NCI-H1930 (cell line): ENCODE results near the gene DEAF1.

Experiments
- DNase-seq, 2 experiments: peaks; one replicate each; lab custom pipeline; 2025; lab: John Stamatoyannopoulos, UW

DEAF1 gene

DNA sequence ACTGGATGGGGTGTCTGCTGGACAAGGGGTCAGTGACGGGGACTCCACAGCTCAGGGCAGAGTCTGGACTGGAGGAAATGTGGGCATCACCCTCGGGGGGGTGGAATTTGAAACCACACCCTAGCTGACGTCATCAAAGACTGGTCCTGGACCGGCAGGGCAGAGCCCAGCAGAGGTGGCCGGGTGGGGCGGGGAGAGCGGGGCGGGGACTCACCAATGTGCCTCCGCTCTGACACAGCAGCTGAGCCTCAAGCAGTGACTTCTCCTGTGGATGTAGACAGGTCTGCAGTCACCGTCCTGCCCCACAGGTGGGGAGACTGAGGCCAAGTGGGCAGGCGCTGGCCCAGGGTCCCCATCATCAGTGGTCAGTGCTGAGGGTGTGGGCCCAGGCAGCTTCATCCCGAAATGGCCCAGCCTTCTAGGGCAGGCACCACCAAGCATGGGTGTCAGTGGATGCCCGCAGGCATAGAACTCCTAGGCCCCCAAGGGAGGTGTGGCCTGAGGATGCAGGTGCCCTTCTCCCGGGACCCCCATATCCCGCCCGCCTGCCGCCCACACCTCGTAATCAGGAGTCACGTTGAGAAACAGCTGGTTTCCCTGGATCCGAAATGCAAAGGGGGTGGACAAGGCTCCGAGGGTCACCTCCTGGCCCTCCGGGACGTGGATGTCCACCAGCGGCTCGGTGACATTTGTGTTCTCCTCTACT is 70.9 kb downstream of the DEAF1 start:
- DNase-seq: no peak

DNA sequence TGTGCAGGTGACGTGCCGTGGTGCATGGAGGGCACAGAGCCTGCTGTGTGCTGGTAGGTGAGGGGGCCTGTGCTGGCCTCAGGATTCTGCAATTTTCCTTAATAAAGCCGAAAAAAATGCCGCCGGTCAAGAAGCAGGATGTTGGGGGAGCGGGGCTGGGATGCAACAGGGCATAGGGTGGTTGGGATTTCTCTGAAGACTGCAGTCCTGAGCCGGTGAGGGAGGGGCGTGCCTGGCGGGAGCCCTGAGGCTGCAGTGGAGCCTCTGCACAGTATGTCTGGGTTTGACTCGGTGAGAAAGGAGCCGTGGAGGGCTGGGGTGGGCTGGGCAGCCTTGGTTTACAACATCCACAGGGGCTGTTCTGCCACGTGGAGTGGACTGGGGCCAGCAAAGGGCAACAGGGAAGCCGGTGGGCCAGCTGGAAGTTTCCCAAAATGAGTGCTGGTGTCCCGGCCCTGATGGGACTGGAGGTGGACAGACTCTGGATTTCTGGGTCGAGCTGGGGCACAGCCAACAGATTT is 71.6 kb downstream of the DEAF1 start:
- DNase-seq: no peak

DNA sequence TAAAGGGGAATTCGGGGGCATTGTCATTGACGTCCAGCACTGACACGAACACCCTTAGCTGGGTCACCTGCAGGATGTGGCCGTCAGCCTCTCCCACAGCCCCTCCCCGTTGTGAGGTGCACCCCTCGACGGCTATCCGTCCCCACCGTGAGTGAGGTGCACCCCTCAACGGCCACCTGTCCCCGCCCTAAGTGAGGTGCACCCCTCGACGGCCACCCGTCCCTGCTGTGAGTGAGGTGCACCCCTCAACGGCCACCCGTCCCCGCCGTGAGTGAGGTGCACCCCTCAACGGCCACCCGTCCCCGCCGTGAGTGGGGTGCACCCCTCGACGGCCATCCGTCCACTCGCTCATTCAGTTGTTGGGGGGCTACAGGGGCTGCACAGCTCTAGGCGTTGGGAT is 73.2 kb downstream of the DEAF1 start:
- DNase-seq: no peak

DNA sequence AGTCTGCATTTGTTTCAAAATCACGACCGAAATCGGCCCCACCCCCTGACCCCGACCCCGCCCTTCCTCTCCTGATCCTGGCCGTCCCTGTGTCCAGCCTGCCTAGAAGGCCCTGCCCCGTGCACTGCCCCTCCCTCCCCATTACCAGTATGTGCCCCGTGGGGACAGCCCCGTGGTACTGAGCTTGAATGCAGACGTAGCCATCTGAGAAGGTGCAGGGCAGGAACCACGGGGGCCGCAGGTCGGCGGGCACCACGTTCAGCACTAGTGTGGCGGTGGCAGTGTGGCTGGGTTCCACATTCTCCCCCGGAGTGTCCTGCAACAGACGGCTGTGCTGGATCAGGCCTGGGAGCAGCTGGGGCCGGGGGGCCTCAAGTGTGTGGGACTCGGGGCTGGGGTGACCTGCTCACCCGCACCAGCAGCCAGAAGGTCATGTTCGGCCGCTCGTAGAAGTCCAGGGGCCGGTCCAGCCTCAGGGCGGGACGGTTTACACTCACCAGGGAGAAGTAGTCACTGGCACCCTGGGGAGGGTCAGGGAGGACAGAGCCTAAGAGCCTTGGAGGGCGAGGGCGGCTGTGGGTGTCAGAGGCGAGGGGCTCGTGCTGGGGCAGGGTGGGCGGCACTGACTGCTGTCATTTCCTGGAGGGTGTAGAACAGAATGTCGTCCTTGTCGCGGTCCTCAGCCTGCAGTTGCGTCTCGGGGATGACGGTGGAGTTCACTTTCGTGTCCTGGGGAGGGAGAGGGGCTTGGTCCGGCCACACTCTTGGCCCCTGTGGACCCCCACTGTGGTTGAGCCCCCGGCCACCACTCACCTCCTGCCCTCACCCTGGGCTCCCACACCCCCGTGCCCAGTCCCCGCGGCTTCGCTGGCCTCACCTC is 73.8 kb downstream of the DEAF1 start:
- DNase-seq: no peak

DNA sequence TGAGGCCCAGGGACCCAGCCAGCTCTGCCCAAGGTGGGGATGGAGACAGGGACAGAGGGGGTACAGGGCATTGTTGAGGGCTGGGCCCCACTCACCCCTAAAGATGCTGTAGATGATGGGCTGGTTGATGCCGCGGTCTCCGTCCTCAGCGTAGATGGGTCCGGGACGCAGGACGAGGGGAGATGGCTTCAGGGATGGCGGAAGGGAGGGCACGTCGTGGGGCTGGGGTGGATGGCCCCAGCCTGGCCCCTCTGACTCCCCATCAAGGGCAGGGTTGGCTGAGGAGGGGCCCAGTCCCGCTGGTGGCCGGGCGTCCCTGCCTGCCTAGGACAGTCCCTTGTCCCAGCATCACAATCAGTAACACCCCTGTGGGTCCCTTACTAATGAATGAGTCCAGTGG is 74.8 kb downstream of the DEAF1 start:
- DNase-seq: no peak

DNA sequence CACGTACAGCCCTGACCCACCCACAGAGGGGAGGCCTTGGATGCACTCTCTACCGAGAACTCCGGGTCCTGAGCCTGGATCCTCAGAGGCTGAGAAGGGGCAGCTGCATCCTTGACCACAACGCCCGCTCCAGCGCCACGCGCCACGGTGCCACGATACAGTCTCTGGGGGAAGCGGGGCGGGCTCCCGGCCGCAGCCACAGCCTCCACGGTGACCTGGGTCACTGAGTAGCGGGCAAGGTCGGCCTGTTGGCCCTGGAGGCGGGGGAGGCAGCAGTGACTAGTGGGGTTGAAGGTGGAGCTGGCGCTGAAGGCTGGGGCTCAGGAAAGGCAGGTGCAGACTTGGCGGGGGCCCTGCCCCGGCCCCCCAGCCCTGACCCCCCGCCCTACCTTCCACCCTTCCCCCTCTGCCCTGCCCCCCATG is 75.4 kb downstream of the DEAF1 start:
- DNase-seq: no peak

DNA sequence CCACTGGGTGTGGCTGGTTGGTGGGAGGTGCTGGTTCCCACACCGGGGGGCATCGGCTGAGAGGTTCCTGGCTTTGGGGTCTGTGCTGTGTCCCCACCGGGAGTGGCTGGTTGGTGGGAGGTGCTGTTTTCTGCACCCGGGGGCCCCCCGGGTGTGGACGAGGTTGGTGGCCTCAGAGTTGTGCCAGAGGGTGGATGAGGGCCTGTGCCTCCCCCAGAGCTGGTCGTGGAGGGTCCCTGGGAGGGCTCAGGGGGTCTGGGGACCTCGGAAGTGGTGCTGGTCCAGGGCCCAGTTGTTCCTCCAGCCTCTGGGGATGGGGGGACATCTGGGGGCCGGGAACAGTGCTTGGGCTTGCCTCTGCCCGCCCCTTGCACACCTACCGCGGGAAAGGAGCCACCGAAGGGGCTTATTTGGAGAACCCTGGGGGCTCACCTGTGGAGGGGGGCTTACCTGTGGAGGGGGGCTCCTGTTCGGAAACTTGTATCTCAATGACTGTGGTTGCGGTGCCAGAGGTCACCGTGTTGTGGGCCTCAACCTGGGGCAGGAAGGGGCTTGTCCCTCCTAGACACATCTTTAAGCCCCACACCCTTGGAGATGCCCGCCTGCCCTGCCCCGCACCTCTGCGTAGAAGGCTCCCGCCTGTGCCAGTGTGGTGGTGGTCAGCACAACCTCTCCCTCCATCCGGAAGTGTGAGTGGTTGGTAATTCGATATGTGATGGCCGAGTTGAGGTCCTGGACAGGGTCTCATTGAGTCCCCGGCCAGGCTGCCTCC is 76.0 kb downstream of the DEAF1 start:
- no peak for DNase-seq

DNA sequence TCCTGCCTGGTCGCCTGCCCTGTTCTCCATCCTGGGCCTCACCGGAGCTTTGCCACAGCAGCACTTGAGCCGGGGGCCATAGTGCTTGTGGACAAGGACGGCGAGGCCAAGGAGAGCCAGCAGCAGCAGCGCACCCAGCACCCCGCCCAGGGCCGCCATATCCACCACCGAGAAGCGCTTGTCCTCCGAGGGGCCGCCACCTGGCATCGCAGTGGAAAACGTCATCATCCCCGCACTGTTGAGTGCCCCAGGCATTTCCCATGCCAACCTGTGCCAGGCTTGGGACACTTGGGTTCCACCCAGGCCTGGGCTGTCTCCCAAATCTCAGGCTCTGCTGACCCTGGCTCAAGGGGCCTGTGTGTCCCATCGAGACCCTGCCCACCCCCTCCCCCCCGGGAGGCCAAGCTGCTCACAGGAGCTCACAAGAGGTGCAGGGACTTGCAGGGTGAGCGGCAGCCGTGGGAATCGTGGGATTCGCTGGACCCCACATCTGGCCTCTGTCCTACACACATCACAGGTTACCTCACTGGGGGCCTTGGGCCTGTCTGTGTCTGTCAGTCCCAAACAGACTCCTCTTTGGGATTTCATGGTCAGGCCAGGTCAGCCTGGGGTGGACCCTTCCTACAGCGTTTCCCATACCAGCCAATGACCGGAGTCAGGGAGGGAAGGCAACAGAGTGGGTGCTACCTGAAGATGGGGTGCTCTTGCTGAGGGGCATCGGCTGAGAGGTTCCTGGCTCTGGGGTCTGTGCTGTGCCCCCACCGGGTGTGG is 76.9 kb downstream of the DEAF1 start:
- no peak for DNase-seq

DNA sequence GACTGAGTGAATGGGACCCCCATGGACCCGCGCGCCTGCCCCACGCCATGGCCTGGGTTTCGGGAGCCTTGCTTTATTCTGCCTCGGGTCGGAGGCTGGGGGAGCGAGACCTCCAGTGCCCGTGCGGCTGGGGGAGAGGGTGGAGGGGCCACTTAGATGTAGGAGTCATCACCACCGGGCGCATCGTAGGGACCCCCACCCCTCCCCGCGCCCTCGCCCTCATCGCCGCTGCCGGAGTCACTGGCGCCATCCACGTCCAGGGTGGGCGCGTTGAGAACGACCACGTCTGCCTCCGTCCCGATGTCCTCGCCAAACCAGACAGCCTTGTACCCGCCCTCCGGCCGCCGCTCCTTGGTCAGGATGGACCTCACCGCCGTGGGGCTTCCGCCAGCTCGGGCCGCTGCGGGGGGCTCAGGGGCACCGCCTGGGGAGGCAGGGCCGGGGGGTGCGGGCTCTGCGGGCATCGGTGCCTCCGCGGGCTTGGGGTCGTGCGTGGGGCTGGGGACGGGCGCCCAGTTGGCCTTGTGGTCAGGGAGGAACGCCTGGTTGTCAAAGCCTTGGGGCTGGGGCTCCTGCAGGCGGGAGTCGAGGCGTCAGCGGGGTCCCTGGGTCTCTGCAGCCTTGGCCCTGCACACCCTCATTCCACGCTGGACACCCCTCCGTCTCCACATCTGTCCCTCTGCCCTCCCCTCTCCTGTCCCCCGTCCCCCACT is 77.7 kb downstream of the DEAF1 start:
- DNase-seq: no peak

DNA sequence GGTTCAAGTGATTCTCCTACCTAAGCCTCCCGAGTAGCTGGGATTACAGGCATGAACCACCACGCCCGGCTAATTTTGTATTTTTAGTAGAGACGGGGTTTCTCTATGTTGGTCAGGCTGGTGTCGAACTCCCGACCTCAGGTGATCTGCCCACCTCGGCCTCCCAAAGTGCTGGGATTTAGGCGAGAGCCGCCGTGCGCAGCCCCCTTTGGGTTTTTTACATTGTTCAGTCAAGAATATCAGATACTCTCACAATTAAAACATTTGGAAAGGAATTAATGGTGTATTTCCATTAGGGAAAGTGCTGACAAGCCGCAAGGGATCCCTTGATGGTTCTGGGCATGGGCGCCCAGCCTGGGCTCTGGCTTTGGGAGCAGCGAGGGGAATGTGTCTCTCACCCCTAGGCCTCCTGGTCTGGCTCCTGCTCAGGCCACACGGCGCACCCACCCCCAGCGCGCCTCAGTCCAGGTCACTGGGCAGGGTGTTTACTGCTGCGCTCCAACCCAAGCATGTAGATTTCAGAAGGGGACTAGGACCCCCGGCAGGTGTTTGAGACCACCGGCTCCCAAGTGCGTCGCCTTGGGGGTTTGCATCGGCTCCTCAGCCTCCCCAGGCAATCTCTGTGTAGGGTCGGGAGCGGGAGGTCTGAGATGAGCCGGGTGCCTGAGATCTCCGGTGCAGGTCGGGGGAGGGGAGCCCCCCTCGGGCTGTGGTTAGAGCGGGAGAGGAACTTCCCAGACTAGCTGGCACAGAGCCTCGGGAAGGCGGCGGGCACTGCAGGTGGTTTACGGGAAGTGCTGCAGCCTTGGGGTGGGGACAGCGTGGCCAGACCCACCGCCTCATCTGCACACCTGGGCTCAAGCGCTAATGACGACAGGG is 78.5 kb downstream of the DEAF1 start:
- DNase-seq: no peak

DNA sequence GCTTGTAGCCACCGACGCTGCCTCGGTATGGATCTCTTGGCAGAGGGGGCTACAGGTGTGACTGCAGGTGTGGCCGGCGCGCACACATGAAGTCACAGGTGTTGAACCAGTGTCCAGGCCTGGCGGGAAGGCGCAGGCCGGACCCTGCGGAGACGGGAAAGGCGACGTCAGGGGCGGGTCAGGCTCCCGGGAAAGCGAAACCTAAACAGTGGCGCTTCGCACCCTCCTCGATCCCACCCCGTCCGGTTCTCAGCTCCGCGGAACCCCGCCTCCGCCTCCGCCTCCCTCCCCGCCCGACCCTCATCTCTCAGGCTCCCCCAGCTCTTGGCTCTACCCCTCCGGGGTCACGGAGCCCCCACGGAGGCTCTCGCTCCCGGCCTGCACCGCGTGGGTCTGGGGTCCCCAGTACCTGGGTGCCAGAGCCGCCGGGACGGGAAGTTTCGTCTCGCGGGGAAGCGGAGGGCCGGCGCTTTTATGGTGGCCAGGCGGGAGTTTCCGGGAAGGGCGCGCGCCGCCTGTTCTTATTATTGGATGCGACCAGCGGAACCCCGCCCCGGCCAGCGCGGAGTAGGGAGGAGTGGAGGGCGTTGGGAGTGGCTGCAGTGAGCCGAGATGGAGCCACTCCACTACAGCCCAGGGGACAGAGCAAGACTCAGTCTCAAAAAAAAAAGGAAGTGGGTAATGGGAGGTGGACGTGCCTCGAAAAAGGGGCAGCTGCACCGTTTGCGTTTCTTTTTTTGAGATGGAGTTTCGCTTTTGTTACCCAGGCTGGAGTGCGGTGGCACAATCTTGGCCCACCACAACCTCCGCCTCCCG is 79.3 kb downstream of the DEAF1 start, which contains the start of gene IRF7:
TSS of gene IRF7 (minus strand) at position 447 of the 816 bp plus-strand sequence. CDS start 586 bp downstream, outside the sequence.
- DNase-seq: peak; percentile 49 to 57

DNA sequence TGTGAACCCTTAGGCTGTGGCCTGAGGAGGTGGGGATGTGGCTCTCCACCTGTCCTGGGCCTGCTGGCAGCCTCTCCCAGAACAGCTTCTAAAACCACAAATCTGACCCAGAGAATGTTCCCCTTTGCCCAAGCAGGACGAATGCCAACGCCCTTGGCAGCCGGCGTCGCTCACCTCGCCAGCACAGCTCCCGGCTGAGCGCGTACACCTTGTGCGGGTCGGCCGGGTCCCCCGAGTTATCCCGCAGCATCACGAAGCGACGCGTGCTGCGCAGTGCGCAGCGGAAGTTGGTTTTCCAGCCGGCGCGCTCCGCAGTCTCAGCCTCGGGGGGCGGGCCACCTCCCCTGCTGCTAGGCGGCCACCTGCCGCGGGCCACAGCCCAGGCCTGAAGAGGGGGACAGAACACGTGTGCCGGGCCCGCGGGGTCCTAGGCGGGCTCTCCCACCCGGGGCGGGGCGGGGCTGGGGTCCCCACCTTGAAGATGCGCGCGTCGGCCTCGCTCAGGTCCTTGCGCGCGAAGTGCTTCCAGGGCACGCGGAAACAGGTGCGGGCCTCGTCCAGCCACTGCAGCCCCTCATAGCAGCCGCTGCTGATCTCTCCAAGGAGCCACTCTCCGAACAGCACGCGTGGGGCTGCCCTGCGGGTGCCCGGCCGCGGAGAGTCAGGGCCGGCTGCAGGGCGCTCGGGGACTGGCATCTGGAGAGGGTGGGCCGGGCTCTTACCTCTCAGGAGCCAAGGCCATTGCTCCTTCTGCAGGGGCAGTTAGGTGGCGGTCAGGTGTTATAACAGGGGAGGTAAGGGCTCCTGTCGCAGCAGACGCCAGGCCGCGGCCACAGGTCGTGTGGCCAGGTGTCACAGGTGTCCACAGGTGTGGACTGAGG is 80.2 kb downstream of the DEAF1 start:
- no peak for DNase-seq

DNA sequence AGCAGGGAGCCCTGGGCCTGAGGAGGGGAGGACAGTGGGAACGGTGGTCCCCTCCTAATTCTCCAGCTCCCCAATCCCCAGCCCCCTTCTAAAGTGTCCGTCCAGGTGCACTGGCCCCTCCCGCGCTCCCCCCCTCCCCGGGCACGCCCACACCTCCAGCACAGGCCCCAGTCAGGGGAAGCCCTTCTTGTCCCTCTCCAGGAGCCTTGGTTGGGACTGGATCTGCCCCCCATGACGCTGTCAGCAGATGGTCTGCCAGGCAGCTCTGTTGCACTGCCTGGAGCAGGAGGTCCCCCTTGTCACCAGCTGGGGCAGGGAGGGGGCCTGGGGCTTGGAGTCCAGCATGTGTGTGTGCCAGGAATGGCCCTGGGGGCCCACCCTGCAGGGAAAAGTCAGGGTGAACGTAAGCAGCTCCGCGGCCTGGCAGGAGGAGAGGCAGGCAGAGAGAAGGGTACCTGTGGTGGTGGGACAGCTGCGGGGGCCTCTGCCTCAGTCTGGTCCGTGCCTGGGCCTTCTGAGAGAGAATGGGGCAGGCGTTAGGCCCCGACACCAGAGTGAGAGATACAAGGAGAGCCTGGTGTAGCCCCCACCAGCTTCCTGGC is 80.9 kb downstream of the DEAF1 start:
- no peak for DNase-seq

DNA sequence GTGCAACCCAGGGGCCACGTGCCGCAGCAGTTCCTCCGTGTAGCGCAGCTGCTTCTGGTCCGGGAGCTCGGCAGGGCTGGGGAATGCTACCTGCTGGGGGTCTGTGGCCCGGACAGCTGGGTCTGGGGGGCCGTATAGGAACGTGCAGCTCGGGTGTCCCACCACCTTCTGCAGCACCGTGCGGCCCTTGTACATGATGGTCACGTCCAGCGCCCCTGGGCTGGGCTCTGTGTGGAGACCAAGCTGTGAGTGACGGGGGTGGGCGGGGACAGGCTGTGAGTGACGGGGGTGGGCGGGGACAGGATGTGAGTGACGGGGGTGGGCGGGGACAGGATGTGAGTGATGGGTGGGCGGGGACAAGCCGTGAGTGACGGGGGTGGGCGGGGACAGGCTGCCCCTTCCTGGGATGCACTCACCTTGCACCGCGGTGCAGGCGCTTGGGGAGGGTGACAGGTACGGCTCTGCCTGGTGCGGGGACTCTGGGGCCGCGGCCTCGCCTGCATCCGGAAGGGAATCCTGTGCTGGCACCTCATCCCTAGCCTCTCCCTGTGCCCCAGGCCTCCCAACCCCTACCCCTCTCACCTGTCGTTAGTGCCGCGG is 81.6 kb downstream of the DEAF1 start:
- peak in 1 of 2 experiments; percentile 46 for DNase-seq

DNA sequence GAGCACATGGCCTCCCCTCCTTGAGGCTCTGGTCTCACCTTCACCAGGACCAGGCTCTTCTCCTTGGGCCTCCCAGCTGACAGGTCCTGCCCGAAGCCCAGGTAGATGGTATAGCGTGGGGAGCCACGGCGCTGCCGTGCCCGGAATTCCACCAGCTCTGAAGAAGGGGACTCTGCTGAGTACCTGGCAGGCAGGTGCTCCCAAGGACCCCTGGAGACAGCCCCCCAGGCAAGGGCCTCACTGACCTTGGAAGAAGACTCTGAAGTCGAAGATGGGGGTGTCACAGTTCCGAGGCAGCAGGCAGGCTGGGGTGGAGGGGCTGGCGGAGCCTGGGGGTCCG is 82.1 kb downstream of the DEAF1 start:
- DNase-seq: no peak

DNA sequence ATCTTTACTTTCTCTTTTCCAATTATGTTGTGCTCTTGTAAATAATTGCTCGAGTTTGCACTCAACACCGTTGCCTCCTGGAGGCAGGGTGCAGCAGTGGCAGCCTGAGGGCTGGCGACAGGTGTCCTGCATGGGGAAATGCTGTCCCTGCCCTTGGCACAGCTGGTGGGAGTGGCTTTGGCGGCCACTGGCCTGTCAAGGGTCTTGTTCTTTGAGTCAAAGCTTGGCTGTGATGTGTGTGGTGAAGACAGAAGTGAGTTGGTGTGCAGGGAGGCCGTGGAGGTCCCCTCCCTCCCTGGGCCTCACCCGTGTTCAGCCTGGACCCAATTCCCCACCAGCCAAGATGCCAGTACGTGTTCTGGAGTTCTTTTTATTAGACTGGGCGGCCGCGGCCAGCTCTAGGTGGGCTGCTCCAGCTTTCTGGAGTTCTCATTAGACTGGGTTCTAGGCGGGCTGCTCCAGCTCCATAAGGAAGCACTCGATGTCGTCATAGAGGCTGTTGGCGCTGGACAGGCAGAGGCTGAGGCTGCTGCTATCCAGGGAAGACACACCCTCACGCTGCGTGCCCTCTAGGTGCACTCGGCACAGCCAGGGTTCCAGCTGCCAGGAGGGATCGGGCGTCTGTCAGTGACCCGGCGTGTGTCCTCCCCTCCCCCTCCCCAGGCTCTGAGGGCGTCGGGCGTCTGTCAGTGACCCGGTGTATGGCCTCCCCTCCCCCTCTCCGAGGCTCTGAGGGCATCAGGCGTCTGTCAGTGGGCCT is 82.6 kb downstream of the DEAF1 start:
- no peak for DNase-seq
